Measurements from ENCODE around the gene KISS1R.
"Not testable (repeated sequence)": the region's sequence is repeated elsewhere in the genome, so short reads cannot be mapped to it uniquely, and the experiment has no call there.

Gene KISS1R

GRCh38 chr19:954672-955494 lies 37.8 kb downstream of the KISS1R start:
- no peak for DNase-seq (ENCODE audit: low spot score)

DNA sequence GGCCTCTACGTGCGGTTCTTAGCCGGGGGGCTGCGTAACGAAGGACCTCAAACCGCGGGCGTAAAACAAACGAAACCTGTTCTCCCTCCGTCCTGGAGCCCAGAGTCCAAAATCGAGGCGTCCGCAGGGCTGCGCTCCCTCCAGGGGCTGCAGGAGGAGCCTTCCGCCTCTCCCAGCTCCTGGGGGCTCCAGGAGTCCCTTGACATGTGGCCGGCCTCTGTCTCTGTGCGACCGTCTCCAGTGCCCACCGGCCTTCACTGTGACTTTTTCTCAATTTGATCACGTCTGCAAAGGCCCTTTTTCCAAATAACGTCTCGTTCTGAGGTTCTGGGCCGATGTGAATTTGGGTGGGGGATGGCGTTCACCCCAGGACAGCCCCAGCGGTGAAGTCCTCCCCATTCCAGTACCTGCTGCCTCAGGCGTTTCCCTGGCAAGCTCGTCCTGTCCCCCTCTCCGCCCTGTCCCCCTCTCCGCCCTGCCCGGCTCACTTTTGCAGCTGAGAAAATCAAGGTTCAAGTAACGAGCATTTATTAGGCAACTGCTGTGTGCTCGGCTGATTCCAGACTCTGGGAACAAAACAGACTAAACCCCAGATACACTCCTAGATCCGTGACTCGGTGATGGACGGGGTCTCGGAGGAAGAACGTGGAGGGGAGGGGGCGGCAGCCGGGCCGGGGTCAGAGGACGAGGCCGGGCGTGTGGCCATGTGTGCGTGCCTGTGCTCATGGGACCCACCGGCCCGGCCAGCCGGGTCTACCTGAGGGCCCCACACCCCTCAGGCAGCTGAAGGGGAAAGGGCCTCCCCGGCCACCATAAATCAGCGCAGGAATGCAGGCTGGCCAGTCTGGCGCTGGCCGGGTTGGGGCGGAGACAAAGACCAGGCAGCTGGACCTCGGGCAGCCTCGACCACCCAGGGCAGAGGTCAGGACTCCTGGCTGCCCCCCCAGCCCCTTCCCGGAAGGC lies 39.0 kb downstream of the KISS1R start:
- DNase-seq (ENCODE audit: low spot score), result no peak

DNA sequence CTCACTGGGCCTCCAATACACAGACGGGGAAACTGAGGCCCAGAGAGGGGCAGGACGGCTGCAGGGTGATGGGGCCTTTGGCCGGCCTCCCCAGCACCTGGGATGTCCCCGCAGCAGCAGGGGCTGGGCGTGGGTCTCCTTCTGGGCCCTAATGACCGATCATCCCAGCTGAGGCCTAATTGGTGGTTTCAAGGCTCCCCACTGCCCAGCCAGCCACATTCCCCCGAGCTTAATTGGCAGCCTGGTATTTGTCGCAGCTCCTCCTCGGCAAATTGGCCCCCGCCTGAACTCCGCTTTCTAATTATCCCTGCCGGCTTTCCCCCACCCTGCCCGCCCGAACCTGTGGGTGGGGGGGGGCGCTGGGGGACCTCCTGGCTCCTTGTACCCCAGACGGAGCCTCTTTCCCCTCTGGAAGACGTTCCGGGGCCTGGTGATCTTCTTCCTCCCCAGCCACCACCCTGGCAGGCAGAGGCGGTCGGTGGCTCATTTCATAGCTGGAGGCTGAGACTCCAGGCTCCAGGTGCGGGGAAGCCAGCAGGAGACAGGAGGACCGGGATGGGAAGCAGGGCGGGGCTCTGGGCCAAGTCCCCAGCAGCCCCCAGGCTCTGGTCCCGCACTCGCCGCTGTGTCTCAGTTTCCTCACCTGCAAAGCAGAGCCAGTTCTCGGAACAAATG lies 39.8 kb downstream of the KISS1R start:
- DNase-seq (ENCODE audit: low spot score), result no peak

DNA sequence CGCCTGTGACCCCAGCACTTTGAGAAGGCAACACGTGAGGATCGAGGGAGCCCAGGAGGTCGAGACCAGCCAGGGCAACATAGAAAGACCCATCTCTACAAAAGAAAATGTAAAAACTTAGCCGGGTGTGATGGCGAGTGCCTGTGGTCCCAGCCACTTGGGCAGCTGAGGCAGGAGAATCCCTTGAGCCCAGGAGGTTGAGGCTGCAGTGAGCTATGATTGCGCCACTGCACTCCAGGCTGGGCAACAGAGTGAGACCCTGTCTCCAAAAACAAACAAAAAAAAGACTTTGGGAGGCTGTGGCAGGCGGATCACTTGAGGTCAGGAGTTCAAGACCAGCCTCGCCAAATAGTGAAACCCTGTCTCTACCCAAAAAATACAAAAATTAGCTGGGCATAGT lies 40.4 kb downstream of the KISS1R start:
- DNase-seq (ENCODE audit: low spot score), result not testable (repeated sequence)

- no peak for DNase-seq (ENCODE audit: low spot score)
Measured at GRCh38 chr19:958967-959855, 42.1 kb downstream of the KISS1R start.

DNA sequence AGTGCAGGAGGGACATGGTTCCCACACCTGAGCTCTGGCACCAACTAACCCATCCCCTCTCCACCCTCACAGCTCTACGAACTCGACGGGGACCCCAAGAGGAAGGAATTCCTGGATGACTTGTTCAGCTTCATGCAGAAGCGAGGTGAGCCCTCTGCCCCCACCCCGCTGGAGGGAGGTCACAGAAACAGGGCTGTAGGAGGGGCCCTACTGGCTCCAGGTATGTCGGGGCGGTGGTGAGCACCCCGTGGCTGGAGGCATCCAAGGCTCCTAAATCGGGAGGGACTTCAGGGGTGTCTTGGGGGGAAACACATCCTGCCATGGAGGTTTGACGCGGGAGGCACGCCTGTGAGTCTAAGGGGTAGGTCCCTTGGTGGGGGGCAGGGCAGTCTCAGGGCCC lies 42.9 kb downstream of the KISS1R start:
- no peak for DNase-seq (ENCODE audit: low spot score)

- no peak for DNase-seq (ENCODE audit: low spot score)
Measured at GRCh38 chr19:960601-960938, 43.4 kb downstream of the KISS1R start.

GRCh38 chr19:961866-962620 lies 44.9 kb downstream of the KISS1R start:
- no peak for DNase-seq (ENCODE audit: low spot score)

DNA sequence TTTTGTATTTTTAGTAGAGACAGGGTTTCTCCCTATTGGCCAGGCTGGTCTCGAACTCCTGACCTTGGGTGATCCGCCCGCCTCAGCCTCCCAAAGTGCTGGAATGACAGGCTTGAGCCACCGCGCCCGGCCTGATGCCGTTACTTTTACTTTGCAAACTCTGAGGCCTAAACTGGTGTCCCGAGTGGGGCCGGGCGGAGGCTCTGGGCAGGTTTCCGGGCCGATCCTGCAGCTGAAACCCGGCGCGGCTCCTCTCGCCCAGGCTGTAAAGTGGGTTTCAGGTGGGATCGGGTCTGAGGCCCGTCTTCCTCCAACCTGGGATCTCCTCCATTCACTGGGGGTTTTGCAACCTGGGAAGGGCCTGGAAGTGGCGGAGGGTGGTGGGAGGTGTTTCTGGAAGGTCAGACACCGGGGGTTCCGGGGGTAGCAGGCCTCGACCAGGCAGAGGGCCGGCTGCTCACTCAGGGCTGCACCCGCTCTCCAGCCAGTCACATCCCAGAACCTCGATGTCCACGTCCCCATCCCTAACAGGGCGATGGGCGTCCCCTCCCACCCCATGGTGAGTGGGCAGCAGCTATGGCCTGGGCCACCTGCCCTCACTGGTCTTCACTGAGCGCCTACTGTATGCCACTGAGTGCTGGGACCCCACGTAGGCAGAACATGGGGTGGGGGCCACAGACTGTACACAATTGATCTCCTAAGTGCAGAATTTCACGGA lies 45.7 kb downstream of the KISS1R start:
- DNase-seq (ENCODE audit: low spot score), result no peak

DNA sequence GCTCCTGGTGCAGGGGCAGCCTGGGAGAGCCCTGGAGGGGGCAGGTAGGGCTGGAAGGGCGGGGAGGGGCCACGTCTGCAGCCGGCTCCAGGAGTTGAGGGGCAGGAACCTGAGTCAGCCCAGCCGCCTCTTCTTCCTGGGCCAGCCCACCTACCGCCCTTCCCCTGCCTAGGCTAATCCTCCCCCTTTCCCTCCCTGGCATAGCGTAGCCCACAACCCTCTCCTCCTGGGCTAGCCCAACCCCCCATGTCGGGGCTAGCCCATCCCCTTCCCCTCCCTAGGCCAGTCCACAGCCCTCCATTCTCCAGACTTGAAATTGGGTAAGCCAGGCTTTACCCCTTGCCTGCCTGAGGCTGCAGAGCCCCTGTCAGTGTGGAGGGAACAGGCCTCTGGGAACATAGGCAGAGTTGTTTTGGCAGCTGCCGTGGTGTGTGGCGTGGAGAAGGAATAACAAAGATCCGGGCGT lies 46.4 kb downstream of the KISS1R start:
- no peak for DNase-seq (ENCODE audit: low spot score)

GRCh38 chr19:964116-964520 lies 47.0 kb downstream of the KISS1R start:
- DNase-seq (ENCODE audit: low spot score), result no peak

DNA sequence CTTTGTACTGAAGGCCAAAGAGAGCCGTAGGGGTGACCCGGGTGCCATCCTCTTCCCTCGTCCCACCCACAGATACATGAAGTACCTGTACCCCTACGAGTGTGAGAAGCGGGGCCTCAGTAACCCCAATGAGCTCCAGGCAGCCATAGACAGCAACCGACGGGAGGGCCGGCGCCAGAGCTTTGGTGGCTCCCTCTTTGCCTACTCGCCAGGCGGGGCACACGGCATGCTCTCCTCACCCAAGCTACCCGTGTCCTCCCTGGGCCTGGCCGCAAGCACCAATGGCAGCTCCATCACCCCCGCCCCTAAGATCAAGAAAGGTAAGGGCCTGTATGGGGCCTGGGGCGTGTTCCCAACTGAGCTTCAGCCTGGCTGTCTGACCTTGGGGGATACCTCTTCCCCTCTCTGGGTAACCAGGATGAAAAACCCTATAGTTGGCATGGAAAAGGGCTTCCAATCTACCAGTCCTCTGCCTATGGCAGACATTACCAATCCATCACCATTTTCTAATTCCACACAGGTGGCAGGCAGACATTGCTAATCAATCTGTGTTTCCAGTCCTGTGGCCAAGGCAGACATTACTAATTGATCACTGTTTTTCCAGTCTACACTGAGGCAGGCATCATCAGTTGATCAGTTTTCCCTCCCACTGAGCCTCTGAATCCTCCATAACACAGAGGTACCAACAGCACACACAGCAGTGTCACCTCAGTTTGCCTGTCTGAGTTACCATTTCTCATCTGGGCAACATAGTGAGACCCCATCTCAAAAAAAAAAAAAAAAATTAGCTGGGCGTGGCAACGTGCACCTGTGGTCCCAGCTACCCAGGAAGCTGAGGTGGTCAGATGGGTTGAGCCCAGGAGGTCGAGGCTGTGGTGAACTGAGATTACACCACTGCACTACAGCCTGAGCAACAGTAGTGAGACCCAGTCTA lies 47.9 kb downstream of the KISS1R start:
- DNase-seq (ENCODE audit: low spot score), result no peak

DNA sequence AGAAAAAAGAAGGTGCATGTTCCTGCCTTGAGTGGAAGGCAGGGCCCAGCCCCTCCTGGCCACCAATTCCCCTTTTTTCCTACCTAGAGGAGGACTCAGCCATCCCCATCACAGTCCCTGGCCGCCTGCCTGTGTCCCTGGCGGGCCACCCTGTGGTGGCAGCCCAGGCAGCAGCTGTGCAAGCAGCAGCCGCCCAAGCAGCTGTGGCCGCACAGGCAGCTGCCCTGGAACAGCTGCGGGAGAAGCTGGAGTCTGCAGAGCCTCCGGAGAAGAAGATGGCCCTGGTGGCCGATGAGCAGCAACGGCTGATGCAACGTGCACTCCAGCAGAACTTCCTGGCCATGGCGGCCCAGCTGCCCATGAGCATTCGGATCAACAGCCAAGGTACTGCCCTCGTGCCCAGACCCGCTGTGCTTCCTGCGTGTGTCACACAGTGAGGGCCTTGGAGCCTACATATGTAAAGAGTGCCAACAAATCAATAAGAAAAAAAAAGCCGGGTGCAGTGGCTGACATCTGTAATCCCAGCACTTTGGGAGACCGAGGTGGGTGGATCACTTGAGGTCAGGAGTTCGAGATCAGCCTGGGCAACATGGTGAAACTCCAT lies 49.5 kb downstream of the KISS1R start:
- DNase-seq (ENCODE audit: low spot score), result no peak

All from CD4-positive, alpha-beta T cell treated with Interleukin-6 at 100 ng/mL for 8 hours (primary cell).